Peyer's patch (tissue), 4 donors: ENCODE data around the gene TANGO6. TPM values are rescaled to one million over a fixed set of nuclear protein-coding genes. Genes with fewer than 3 reads are reported as not detected.
A peak's percentile ranks its signal among the peaks of the same experiment; 100 is the strongest.

Experiments
- DNase-seq, 3 donors: peaks; one replicate each; pipeline ENCODE4 v3.0.0-alpha.2; 2017 to 2019
- H3K27ac ChIP-seq, 4 donors: fragments of 200-600 bp; sonication (generic); one replicate each; pipeline ENCODE4 v1.5.1; 2016 to 2019
- H3K27me3 ChIP-seq, 2 donors: fragments of 200-600 bp; sonication (generic); one replicate each; pipeline ENCODE4 v1.5.1; 2019
- H3K36me3 ChIP-seq, 3 donors: fragments of 200-600 bp; sonication (generic); one replicate each; pipeline ENCODE4 v1.5.1; 2016 to 2019
- H3K4me1 ChIP-seq, 4 donors: fragments of 200-600 bp; sonication (generic); one replicate each; pipeline ENCODE4 v1.5.1; 2016 to 2019
- H3K4me3 ChIP-seq, 4 donors: fragments of 200-600 bp; sonication (generic); 1 replicate in 3 of 4; 2 replicates in 1 of 4; pipeline ENCODE4 v1.5.1; 2016 to 2019; ENCODE audit warnings: mild to moderate bottlenecking in 1 of 4
- H3K9me3 ChIP-seq, 4 donors: fragments of 200-600 bp; sonication (generic); one replicate each; pipeline ENCODE4 v1.5.1; 2016 to 2019; ENCODE audit warnings: mild to moderate bottlenecking in 1 of 4
- POLR2A ChIP-seq, 2 donors: fragments of 450-650 bp; IDR thresholded peaks; one replicate each; pipeline ENCODE4 v1.5.1; 2017; ENCODE audit warnings: antibody characterized with exemption in 2 of 2, mild to moderate bottlenecking in 2 of 2, moderate library complexity in 2 of 2
- total RNA-seq, 4 donors: library from RNA; depleted of rRNA; stranded (reverse); fragments of >200 nt; gene quantifications; one replicate each; pipeline ENCODE4 v1.1.0, GENCODE V29; 2016
- TF ChIP-seq, protein P1 (sequence below), 6 experiments: fragments of 450-650 bp in 4 of 6; fragments of 200-600 bp in 2 of 6; sonication (generic) in 1 of 6; IDR thresholded peaks; one replicate each; pipeline ENCODE4 v1.5.1; 2017 to 2019; ENCODE audit warnings: antibody characterized with exemption in 6 of 6, mild to moderate bottlenecking in 3 of 6, moderate library complexity in 1 of 6

Gene TANGO6
- total RNA-seq, 4 donors from 2014 or later, result 9.2 to 44.6 (median 13.0) TPM

- no peak for DNase-seq
- Histone ChIP-seq H3K27me3 (no peaks in the 10 kb centered on the region), H3K4me3 (no peak overlapping the region), H3K27ac (peak overlapping the region in 1 of 4 donors; percentile 18), H3K4me1 (no peaks in the 10 kb centered on the region), H3K9me3 (no peaks in the 10 kb centered on the region), H3K36me3 (no peaks in the 10 kb centered on the region)
- no peak for TF ChIP-seq POLR2A (IDR thresholded peaks at IDR 0.05)
- TF ChIP-seq, protein P1, sequence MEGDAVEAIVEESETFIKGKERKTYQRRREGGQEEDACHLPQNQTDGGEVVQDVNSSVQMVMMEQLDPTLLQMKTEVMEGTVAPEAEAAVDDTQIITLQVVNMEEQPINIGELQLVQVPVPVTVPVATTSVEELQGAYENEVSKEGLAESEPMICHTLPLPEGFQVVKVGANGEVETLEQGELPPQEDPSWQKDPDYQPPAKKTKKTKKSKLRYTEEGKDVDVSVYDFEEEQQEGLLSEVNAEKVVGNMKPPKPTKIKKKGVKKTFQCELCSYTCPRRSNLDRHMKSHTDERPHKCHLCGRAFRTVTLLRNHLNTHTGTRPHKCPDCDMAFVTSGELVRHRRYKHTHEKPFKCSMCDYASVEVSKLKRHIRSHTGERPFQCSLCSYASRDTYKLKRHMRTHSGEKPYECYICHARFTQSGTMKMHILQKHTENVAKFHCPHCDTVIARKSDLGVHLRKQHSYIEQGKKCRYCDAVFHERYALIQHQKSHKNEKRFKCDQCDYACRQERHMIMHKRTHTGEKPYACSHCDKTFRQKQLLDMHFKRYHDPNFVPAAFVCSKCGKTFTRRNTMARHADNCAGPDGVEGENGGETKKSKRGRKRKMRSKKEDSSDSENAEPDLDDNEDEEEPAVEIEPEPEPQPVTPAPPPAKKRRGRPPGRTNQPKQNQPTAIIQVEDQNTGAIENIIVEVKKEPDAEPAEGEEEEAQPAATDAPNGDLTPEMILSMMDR (IDR thresholded peaks at IDR 0.05), result no peak
These were observed 65.9 kb downstream of the TANGO6 start for GRCh38 chr16:68909099-68909733.

DNA sequence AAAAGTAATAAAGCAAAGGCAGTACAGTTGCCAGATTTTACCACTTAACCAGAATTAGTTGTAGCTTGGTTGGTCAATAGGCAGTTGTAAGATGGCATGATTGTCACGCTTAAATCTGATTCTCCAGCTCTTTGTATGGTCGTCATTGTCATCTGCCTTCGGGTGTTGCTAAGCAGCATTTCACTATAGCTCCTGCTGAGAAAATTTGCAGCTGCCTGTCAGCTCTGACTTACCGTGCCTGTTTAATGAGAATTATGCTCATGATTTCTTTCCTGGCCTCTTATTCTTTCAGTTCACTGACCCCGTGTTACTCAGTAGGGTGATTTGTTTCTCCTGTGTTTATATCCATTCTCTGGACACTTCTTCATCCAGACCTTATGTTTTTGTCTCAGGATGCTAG, 66.7 kb downstream of the TANGO6 start:
- TF ChIP-seq, protein P1 (IDR thresholded peaks at IDR 0.05), result no peak
- TF ChIP-seq POLR2A (IDR thresholded peaks at IDR 0.05), result no peak
- Histone ChIP-seq H3K9me3 (no peaks in the 10 kb centered on the region), H3K4me3 (no peak overlapping the region), H3K4me1 (no peaks in the 10 kb centered on the region), H3K27me3 (no peaks in the 10 kb centered on the region), H3K36me3 (no peaks in the 10 kb centered on the region), H3K27ac (peak overlapping the region in 1 of 4 donors; percentile 18)
- DNase-seq, result no peak

DNA sequence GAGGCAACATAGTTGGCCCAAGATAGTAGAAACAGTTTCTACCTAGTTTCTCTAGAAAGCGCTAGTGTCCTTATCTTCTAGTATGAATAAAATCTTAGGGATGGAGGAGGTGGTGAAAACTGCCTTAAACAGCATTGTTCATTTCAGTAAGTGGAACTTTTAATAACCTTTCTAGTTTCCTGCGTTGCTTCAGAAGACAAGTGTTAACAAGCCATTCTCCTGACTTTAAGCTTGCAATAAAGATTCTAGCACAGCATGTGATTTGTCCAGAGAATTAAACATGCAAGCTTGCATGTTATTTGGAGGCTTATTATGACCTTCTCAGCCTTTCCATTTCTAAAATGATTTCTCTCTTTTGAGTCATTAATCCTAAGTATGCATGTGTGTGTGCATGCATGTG, 72.3 kb downstream of the TANGO6 start:
- H3K27ac ChIP-seq, result no peak overlapping the region
- no peaks in the 10 kb centered on the region for H3K4me1 ChIP-seq
- TF ChIP-seq, protein P1 (IDR thresholded peaks at IDR 0.05), result no peak
- no peak for TF ChIP-seq POLR2A (IDR thresholded peaks at IDR 0.05)
- no peaks in the 10 kb centered on the region for H3K27me3 ChIP-seq
- H3K9me3 ChIP-seq, result no peaks in the 10 kb centered on the region
- H3K36me3 ChIP-seq, result peaks cover 0 to 8% (median 0%) of the 10 kb centered on the region in 3 donors
- H3K4me3 ChIP-seq, result no peak overlapping the region
- no peak for DNase-seq

DNA sequence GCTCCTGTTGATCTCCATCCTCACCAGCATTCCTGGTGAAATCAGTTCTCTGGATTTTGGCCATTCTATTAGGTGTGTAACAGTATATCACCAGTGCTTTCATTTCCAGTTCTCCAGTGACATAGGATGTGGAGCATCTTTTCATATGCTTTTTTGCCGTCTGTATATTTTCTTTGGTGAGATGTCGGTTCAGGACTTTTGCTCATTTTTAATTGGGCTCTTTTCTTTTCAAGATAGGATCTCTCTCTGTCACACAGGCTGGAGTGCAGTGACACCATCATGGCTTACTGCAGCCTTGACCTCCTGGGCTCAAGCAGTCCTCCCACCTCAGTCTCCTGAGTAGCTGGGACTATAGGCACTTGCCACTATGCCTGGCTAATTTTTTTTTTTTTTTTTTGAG, 74.2 kb downstream of the TANGO6 start:
- no peaks in the 10 kb centered on the region for H3K9me3 ChIP-seq
- H3K4me1 ChIP-seq, result no peaks in the 10 kb centered on the region
- no peak for DNase-seq
- H3K36me3 ChIP-seq, result peaks cover 0 to 8% (median 0%) of the 10 kb centered on the region in 3 donors
- no peak for TF ChIP-seq POLR2A (IDR thresholded peaks at IDR 0.05)
- TF ChIP-seq, protein P1 (IDR thresholded peaks at IDR 0.05), result no peak
- H3K4me3 ChIP-seq, result no peak overlapping the region
- no peak overlapping the region for H3K27ac ChIP-seq
- H3K27me3 ChIP-seq, result no peaks in the 10 kb centered on the region

DNA sequence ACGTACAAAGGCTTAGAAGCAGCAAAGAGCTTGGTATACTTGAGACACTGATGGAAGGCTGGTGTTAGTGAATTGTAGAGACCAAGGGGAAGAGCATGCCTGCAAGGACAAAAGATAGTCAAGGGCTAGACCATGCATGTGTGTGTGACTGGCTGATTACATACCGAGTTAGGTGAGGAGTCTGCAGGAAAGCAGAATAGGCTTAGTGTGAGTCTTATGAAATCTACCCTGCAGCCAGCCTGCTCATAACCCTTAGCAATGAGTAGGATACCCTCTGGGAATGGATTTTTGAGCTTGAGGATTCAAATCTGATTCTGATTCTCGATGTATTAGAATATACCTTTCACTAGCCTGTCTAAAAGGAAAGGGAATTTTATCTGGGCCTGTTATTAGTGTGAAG, 77.0 kb downstream of the TANGO6 start:
- TF ChIP-seq, protein P1 (IDR thresholded peaks at IDR 0.05), result no peak
- TF ChIP-seq POLR2A (IDR thresholded peaks at IDR 0.05), result no peak
- Histone ChIP-seq H3K4me3 (no peak overlapping the region), H3K9me3 (no peaks in the 10 kb centered on the region), H3K27me3 (no peaks in the 10 kb centered on the region), H3K36me3 (peaks cover 0 to 8% (median 0%) of the 10 kb centered on the region in 3 donors), H3K27ac (no peak overlapping the region), H3K4me1 (peaks cover 0 to 18% (median 0%) of the 10 kb centered on the region in 4 donors)
- no peak for DNase-seq
